T-helper 22 cell (primary cell): ENCODE results near the gene ARID1B.
A peak's percentile ranks its signal among the peaks of the same experiment; 100 is the strongest.
"Not testable (repeated sequence)": the region's sequence is repeated elsewhere in the genome, so short reads cannot be mapped to it uniquely, and the experiment has no call there.

Experiments
- DNase-seq: peaks from one replicate; pipeline ENCODE4 v3.0.0-alpha.2; 2020; ENCODE audit warnings: low read depth

Gene ARID1B

DNA sequence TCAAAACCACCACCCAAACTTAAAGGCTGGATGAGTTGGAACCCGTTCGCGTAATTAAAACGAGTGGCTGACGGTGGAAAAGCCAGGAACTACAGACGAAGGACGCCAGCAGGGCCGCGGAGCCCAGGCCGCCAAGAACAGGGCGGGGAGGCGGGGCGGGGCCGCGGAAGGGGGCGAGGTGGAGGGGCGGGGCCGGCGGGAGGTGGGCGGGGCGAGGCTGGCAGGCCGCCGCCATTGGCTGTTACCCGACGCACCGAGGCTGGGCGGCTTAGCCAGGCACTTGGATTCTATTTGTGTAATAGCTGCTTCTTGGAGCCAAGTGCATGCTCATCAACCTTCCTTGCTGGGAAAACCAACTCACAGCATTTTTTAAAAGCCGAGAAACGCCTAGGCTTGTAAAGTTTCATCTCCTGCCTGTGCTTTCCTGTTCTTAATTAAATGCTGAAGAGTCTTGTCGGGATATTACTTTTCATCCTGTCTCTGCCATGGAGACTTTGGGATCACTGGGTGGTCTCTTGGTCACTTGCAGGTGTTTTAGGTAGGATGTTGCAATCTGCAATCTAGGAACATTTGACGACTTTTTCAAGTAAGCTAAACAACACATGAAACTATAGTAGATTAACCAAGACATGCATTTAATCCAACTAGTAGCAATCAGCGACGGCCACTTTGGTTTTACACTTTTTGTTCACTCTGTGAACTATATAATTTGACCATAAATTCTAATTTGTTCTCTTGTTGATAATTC is 245.0 kb downstream of the ARID1B start:
- peak; percentile 72 for DNase-seq

DNA sequence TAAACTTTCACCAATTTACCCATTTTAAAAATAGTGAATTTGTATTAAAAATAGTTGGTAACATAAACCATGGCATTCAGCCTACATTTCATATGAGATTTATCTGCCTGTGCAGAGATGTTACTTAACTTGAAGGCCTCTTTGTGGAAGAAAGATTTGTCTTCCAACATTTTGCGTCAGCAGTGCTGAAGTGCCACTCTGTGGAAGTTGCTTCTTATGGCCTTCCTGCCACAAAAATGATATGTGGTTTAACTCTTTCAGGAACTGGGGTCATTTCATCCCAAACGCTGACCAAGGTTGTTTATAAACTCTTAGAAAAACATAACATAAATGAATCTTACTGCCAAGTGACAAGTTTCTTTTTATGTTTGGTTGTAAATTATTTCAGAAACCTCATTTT is 246.8 kb downstream of the ARID1B start:
- no peak for DNase-seq

DNA sequence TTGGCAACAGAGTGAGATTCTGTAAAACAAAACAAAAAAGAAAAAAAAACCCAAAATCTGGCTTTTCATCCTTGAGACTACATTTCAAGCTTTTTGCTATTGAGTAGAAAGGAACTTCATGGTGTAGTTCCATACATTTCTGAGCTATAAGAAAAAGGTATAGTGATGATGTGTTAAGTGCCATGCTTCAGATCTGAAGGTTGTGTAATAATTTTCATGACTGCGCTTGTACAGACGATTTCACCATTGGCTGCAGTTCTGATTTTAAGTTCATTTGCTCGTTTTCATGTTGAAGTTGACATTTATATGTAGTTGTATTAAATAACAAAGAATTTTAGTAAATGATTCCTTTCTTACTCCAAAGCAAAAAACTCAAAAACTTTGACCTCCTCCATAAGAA is 247.6 kb downstream of the ARID1B start:
- no peak for DNase-seq

DNA sequence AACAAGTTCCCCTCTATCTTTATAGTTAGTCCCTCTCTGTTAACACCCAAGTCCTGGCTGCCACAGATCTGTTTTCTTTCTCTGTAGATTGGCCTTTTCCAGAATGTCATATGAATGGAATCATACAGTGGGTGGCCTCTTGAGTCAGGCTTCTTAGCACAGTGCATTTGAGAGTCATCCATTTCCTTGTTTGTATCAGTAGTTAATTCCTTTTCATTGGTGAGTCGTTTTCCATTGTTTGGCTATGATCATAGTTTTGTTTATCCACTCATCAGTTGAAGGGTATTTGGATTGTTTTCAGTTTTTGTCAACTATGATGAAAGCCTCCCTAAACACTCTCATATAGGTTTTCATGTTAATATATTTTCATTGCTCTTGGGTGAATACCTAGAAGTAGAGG is 248.3 kb downstream of the ARID1B start:
- no peak for DNase-seq

DNA sequence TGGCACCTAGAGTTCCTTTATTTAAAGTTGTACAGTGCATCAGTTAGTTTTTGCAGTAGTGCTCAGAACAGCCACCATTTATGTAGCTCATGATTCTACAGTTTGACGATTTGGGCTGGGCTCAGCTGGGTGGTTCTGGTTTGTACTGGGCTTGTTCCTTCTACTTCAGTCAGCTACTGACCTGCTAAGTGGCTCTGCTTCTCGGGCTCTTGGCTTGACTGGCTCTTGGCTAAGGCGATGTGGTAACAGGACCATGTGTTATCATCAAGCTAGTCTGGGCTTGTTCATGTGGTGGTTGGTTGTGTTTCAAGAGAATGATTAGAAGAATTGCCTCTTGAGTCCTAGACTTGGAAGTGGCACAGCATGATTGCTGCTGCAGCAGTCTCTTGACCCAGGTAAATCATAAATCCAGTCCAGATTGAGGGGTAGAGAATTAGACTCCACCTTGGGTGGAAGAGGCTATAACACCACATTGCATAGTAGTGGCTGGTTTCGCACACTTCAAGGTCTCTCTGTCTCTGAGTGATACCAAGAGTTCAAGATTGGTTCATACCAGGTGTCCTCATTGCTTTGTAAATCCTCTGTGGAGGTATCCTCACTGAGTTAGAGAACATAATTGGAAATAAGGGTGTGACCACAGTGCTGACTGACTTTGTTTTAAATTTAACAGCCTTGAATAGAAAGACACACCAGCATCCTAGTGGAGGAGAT is 253.0 kb downstream of the ARID1B start:
- no peak for DNase-seq

DNA sequence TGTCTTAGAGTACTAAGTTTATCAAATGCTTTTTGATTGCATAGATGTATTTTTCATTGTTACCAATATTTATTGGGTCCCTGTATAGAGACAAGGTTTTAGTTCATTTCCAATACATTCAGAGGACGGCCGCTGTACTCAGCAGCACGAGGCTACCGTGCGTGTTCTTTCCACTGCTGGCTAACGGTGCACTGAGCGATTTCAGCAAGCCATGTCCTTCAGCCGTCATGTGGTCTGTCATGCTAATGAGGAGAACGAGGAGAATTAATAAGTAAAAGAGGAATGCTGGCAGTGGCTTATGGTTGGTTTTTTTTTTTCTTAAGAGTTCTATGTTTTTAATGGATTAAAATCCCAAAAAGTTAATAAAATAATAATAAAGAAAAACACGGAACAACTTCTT is 253.6 kb downstream of the ARID1B start:
- DNase-seq: no peak

DNA sequence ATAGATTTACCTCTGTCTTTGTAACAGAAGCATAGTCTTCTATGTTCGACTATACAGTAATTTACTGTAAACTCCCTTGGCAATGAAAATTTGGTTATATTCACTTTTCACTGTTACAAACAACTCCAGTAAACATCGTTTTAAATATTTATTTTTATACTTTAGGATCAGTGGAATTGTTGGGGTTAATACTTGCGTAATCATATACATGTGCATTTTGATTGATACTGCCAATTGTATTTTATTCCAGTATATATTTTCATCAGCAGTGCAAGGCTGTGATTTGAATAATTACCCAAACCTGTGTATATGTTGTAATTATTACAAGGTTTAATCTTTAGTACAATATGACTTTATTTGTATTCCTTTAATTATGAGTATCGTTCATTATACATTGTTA is 255.7 kb downstream of the ARID1B start:
- DNase-seq: no peak

DNA sequence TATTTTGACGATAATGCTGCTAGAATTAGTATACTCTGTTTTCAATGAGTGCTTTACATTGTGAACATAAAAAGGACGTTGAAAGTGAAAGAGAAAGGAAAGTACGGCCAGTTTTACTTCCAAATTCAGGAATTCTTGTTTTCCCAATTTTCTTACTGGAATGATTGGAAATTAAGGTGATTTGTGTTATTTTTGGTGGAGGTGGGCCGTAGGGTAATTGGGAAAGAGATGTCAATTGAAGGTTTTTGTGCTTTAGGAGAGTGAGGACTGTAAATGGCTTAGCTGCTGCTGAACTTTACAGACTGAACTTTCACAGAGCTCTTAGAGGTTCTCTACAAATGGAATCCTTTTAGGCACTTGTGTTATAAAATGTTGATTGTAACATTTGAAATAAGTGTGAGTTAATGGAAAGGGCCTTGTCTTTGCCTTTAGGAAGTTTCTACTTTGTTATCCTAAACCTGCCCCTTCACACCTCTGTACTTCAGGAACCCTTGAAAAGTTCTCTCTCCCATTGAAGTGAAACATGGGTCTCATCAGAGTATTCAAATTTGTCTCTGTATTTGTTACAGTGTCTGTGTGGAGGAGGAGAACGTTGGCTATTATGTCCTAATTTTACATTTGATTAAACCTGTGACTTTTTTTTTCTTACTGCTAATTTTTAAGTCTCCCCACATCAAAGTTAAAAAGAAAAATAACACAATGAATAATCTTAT is 256.4 kb downstream of the ARID1B start:
- DNase-seq: no peak

DNA sequence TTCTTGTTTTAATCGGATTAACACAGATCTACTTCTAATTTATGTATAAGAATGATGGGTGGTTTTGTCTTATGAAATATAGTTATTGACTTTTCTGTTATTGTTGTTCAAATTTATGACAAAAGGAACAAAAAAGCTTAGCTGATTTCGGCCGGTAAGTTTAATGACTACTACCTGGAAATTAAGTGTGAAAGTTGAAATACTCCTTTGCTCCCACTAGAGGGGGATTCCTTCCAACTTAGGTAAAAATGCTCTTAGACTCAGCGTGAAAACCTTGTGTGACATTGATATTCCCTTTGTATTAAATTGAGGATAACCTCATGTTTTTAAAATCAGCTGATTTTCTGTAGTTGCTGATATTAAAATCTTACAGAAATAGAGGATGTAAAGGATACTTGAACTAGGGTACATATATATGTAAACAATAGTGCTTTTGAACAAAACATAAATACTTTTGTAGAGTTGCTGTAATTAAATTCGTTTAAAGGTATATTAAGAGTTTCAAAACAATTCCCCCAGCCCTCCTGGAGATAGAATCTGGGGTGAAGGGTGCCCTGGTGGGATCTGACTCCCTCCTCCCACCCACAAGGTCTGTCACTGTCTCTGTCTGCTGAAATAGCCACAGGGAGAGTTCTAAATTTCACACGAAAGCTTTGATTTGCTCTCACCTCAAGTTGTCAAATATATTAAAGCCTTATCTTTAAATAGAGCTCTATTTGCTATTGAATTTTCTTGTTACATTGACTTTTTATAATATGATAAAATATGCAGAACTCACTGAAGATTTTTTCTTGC is 257.5 kb downstream of the ARID1B start:
- DNase-seq: no peak

DNA sequence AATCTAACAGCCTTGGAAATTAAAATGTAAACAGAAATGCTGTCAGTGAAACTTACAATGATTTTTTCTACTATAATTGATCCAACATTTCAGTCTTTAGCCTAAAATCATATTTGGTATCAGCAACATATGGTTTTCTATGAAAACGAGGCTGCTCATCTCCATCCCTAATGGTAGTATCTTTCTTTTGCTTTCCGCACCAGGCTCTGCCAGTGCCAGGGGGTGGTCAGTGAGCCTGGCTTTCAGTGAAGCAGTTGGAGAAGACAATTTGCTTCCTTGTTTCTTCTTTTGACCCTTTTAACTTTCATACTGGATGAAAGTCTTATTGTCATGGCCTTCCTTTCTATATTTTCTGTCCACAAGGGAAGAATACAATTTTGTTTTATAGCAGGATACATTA is 258.4 kb downstream of the ARID1B start:
- no peak for DNase-seq

DNA sequence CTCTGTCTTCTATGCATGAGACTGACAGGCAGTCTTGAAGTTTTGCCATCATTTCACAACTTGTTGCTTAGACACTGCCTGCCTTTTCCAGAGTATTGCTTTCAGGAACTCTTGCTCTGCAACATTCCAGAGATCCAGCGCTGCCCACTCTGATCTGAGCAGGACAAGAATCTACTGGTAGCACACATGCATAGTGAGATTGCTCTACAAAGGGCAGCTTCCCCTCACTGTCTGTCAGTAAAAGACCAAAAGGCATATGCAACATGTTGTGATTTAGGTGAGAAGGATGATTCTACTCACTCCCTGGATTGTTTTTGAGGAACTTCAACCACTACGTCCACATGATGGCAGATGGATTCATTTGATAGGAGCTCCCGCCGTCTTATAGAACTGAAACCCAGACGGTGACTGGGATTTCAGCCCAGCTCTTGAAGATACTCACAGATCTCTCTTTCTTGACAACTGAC is 259.1 kb downstream of the ARID1B start:
- DNase-seq: no peak

DNA sequence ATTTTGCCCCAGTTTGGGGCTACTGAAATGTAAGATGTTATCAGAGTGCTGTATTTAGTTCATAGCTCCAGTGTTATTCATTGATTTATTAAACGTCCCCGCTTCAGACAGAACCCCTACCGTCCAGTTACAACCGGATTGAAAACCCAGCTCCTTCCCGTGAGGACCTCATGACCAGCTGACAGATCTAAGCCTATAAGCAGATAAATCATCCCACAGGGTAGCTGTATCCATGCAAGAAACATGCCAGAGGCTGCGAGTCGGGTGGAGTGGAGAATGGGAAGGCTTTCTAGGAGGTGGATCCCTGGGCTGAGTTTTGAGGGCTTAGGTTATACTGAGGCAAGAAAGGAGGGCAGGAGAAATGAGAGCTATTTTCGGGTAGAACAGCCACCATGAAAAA is 260.0 kb downstream of the ARID1B start:
- no peak for DNase-seq

DNA sequence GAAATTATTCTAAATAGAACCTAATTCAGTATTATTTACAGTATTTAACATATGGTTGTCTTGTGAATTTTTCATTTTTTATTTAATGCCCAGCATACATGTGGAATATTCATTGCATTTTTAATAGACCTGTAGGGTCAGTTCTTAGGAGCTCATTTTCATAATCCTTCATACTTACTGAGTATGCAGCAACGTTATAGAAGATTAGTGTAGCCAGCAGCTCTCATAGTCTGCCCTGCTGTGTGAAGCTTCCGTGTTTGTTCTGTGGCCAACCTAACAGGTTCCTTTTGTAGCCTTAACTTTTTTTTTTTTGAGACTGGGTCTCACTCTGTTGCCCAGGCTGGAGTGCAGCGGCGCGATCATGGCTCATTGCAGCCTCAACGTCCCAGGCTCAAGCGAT is 261.4 kb downstream of the ARID1B start:
- no peak for DNase-seq

DNA sequence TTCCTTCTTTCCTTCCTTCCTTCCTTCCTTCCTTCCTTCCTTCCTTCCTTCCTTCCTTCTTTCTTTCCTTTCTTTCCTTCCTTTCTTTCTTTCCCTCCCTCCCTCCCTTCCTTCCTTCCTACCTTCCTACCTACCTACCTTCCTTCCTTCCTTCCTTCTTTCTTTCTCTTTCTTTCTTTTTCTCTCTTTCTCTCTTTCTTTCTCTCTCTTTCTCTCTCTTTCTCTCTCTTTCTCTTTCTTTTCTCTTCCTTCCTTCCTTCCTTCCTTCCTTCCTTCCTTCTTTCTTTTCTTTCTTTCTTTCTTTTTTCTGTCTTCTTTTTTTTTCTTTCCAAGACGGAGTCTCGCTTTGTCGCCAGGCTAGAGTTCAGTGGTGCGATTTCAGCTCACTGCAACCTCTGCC is 262.5 kb downstream of the ARID1B start:
- DNase-seq: not testable (repeated sequence)

DNA sequence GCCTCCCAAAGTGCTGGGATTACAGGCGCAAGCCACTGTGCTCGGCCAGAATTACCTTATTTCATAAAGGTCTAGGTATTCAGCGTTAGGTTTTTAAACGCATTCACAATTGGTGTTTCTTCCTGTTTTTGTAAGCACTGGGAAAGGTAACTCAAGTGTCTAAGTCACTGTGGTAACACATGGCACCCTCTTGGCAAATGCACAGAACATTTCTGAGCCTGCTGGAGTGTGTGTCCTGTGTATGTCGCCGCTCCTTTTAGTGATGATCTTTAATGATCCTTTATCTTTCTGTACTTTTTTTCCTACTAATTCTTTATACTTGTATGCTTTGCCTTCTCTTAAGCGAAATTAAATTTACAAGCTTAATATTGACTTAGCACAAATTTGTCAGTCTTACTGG is 263.0 kb downstream of the ARID1B start:
- DNase-seq: no peak

DNA sequence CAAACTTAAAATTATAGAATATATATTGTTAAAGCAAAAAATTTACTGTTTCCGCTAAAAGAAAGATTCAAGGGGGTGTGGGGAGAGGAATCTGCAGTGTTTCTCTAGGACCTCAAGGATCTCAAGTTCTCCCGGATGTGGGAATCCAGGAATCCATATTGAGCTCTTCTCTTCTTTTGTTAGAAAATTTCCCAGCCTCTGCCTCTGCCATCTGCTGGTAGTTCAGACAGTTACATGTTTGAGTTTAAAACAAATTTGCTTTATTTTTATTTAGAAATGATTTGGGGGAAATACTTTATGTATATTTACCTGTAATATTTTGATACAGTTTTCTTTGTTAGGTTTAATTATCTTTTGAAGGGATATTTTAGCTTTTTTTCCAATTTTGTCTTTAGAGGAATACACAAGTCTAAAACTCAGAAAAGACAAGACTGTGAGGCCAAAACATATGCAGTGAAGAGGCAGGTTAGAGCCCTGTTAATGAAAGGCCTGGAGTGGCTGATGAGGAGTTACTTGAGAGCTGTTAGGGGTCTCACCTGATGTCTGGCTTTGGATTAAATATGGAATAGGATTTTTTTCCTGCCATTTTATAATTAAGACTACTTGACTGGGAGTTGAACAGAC is 268.8 kb downstream of the ARID1B start:
- DNase-seq: no peak

DNA sequence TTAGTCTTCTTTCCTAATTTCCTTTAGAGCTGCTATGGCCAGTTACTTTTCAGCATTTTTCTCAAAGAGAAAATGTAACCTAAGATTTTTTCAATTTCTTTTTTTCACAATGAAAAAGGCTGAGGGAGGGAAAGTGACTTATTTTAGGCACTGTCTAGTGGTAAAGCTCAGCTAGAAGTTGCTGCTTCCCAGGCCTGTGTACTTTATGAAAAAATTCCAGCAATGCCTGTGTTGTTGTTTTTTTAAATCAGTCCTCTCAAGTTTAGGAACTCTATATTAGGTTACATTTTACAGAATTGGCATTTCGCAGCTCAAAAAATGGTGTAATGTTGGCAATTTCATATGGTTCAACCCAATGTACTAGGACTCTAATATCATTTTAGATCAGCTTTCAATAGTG is 269.6 kb downstream of the ARID1B start:
- DNase-seq: no peak

DNA sequence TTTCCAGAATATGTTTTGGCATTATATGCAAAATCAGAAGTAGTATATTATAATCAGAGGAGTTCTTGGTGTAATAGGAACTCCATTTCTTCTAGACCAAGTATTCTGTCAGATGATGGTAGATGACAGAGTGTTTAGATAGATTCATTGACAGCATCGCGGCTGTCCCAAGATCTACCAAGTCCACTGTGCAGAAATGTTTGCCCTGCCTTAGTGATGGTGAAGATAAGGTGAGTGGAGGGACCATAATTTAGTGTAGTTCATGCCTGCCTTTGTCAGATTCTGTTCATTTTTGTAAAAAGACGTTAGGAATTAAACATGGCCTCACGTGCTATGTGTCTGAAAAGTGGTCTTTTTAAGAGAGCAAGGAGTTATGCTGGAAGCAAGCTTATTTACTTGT is 270.1 kb downstream of the ARID1B start:
- DNase-seq: no peak

DNA sequence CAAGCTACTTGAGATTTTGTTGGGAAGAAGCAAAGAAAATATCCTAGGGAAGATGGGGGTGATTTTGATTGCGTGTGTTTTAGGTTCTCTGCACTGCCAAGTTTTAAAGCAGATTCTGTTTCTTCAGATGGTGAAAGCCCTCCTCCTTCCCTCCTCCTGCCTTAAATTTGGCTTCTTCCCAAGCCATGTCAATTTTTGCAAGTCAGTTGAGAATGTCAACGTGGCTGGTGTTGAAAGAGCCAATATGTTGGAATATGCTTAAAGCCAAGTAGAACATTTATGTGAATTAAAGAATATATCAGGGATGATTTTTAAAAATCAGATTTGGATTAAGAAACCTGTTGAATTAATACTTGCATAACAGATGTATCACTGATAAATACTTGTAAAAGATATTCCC is 270.8 kb downstream of the ARID1B start:
- no peak for DNase-seq

DNA sequence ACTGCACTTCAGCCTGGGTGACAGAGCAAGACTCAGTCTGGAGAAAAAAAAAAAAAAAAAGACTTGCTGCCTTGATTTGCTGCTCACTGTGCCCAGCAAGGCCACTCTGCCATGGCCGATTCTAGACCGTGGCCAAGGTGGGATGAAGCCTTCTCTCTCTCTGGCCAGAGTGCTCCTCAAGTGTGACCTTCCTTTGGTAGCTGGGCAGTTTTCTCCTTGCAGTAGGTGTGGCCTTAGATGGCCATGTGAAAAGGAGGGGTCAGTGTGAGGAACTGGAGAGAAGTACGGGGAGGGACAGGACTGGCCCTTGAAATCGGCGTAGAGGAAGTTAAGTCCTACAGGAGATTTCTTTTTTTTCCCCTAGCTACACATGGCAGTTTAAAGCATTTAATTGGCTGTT is 272.0 kb downstream of the ARID1B start:
- DNase-seq: no peak

DNA sequence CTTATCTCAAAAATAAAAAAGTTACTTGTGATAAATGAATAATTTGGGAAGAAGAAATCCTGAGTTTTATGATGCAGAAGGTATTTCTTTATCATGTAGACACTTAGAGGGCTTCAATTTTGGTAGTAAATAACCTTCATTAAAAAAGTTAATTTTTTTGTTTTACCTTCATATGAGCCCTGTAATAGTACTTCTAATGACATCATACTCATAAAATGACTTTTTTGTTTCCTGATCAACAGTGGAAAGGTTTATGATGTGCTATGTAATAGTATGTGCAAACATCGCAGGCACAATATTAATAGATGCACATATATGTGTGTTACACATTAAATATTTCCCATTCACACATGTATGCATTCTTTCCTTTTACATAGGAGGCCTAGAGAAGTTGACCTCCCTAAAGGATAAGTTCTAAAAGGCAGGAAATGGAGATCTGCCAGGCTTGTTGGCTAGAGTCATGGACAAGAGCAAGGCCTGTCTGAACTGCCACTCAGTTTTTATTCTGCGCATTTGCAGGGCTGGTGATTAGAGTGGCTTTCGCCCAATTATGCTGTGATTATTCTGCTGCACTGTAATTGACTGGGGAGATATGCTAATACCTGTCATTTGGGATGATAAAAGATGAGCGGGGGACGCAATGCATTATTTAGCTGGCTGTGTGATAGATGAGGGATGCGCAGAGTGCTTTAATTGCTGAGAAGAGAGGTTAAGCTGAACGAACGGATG is 273.5 kb downstream of the ARID1B start:
- DNase-seq: no peak
